HUES64 (cell line): ENCODE measurements around the gene GINS2.

Experiments used
- H3K27ac ChIP-seq: 2 replicates; pipeline ENCODE4 v1.7.0; 2013; ENCODE audit warnings: low read depth, low read length, inconsistent platforms
- H3K27me3 ChIP-seq: 2 replicates; pipeline ENCODE4 v1.6.1; 2013; ENCODE audit warnings: mild to moderate bottlenecking, low read length; ENCODE audit not compliant: insufficient read depth
- H3K36me3 ChIP-seq: 2 replicates; pipeline ENCODE4 v1.6.1; 2013; ENCODE audit warnings: mild to moderate bottlenecking, low read length; ENCODE audit not compliant: insufficient read depth
- H3K4me1 ChIP-seq: 2 replicates; pipeline ENCODE4 v1.6.1; 2013; ENCODE audit warnings: mild to moderate bottlenecking, low read length, moderate library complexity; ENCODE audit not compliant: insufficient read depth
- H3K4me3 ChIP-seq: 2 replicates; pipeline ENCODE4 v1.5.1; 2013; ENCODE audit warnings: mild to moderate bottlenecking, low read length, moderate library complexity
- H3K9ac ChIP-seq: 2 replicates; pipeline ENCODE4 v1.6.1; 2013; ENCODE audit warnings: mild to moderate bottlenecking, low read depth, low read length
- H3K9me3 ChIP-seq: 2 replicates; pipeline ENCODE4 v1.6.1; 2013; ENCODE audit warnings: low read depth, low read length; ENCODE audit not compliant: insufficient read depth
- WGBS: fragments of 150-250, 120-280 bp; methylation state at CpG from one replicate; pipeline ENCODE4 v1.1.7; 2013; ENCODE audit warnings: missing lambda C conversion rate; 5-methylcytosine and 5-hydroxymethylcytosine counted together

GINS2 gene

DNA sequence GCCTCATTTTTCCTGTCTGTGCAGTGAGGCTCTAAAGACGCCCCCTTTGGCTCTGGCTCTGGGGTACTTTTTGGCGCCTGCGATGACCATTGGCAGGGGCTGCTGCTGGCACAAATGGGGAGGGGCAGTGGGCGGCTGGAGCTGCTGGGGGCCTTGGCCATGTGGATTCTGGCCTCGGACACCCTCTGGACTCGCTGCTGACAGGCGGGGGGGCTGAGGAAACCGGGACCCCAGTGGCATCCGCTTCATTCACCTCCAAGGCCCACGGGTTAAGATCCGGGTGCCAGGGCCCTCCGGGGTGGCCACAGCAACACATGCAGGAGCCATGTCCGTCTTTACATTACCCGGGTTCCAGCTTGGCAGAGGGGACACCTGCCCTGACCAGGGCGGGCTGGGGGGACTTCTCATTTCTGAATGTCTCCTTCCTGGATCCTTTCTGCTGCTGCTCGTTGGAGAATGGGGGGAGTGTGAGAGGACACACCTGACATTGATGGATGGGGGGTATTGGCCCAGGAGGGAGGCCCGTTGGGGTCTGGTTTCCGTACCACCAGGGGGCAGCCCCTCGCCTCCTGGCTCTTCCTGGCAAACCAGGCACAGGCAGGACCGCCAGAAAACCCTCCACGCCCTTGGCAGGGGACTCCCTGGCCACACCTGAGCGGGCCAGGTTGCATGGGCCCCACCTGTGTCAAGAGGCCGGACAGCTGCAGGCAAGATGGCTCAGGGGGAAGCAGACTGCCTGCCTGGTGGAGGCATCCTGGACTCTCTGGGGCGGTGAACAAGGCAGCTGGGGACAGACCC, 53.8 kb downstream of the GINS2 start:
- no peak overlapping the region for H3K4me3 ChIP-seq
- no peaks in the 10 kb centered on the region for H3K27me3 ChIP-seq
- no peaks in the 10 kb centered on the region for H3K4me1 ChIP-seq
- WGBS = 87% methylated on average over 24 of the region's 24 CpGs
- H3K27ac ChIP-seq = no peak overlapping the region; the same call in 1 of the 2 replicates
- no peak overlapping the region for H3K9ac ChIP-seq
- no peaks in the 10 kb centered on the region for H3K9me3 ChIP-seq
- H3K36me3 ChIP-seq = peaks cover 9% of the 10 kb centered on the region; the same call in 1 of the 2 replicates

DNA sequence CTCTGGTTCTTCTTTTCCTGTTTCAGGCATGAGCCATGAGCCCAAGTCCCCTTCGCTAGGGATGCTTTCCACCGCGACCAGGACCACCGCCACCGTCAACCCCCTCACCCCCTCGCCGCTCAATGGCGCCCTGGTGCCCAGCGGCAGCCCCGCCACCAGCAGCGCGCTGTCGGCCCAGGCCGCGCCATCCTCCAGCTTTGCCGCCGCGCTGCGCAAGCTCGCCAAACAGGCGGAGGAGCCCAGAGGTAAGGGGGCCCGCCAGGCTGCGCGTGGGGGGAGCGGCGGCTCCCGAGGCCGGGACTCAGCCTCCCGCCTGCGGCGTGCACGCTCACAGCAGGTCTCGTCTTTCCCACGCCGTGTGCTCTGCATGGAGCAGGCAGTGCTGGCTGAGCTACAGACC, 54.9 kb downstream of the GINS2 start:
- no peak overlapping the region for H3K27ac ChIP-seq
- no peaks in the 10 kb centered on the region; the same call in 1 of the 2 replicates for H3K9me3 ChIP-seq
- no peak overlapping the region for H3K9ac ChIP-seq
- 94% methylated on average over 35 of the region's 35 CpGs for whole genome bisulfite sequencing
- H3K27me3 ChIP-seq = no peaks in the 10 kb centered on the region
- no peak overlapping the region for H3K4me3 ChIP-seq
- H3K4me1 ChIP-seq = no peaks in the 10 kb centered on the region
- H3K36me3 ChIP-seq = peaks cover 9% of the 10 kb centered on the region; the same call in 1 of the 2 replicates

DNA sequence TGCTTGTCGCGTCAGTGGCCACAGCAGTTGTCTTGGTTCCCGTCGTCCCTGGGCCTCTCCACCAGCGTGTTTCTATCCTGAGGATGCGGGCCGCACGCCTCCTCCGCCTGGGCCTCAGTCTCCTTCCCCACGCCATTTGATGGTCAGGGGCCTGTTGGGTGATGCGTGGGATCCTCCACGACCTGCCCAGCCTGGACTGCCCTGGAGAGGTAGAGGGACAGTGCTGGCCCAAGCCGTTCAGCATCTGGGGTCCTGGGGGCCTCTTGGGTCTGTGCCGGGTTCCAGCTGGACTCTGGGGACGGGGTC, 55.4 kb downstream of the GINS2 start:
- Histone ChIP-seq H3K4me3 (no peak overlapping the region), H3K9me3 (no peaks in the 10 kb centered on the region; the same call in 1 of the 2 replicates), H3K4me1 (no peaks in the 10 kb centered on the region), H3K27ac (no peak overlapping the region), H3K27me3 (no peaks in the 10 kb centered on the region), H3K36me3 (peaks cover 9% of the 10 kb centered on the region; the same call in 1 of the 2 replicates), H3K9ac (no peak overlapping the region)
- WGBS = 96% methylated on average over 15 of the region's 15 CpGs

DNA sequence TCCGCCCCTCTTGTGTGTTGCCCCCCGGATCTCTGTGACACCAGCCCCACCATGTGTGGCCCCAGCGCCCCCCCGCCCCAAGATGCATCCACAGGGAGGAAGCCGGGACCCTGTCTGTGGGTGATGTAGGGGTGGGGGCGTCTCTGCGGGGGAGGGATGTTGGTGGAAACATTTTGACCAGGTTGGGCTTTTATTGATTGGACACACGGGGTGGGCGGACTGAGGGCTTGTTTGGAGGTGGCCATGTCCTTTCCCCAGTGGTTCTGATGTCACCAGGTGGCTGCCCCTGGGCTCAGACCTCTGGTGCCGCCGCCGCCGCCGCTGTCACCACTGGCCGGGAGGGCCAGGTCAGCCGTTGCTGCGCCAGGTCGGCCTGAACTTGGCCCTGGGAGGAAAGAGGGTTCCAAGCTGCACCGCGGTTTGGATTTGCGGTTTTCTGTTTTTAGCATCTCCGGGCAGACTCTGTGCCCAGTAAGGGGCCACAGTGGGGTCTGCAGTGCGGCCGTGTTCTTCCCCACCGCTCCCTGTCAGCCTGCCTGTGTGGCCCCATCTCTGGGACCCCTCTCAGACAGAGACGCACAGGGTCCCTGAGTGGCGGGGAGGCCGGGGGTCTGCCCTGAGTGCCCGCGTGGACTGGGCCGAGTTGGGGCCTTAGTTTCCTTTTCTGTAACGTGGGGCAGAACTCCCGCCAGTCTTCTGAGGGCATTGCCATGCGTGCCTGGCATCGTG, 55.9 kb downstream of the GINS2 start:
- Histone ChIP-seq H3K4me1 (no peaks in the 10 kb centered on the region), H3K36me3 (peaks cover 9% of the 10 kb centered on the region; the same call in 1 of the 2 replicates), H3K27me3 (no peaks in the 10 kb centered on the region), H3K9me3 (no peaks in the 10 kb centered on the region; the same call in 1 of the 2 replicates), H3K27ac (no peak overlapping the region), H3K4me3 (no peak overlapping the region), H3K9ac (no peak overlapping the region)
- WGBS = 94% methylated on average over 35 of the region's 35 CpGs

DNA sequence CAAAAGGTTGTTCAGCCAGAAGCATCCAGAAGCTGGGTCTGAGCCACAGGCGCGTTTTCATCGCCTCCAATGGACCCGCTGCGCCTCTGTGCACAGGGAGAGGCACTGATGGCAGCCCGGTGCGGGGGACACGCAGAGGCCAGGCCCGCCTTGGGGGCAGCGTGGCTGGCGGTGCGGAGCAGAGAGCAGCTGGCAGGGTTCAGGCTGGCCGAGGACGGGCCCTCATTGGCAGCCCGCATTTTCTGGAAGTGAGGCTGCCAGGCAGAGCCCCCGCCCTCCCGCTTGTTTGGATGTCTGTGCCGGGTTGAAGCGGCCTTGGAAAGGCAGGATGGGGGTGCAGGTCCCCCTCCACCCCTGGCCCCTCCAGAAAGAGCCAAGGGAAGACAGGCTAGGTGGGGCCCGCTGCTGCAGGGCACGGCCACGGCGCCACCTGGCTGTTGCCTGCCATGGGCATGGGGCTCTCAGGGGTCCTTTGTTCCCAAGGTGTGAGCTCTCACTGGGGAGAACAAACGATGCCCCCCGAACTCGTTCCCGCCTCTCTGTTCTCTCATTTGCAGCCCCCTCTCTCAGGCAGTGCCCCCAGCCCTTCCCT, 56.9 kb downstream of the GINS2 start:
- Histone ChIP-seq H3K27me3 (no peaks in the 10 kb centered on the region), H3K36me3 (peaks cover 9% of the 10 kb centered on the region; the same call in 1 of the 2 replicates), H3K9ac (no peak overlapping the region), H3K9me3 (no peaks in the 10 kb centered on the region; the same call in 1 of the 2 replicates), H3K27ac (no peak overlapping the region), H3K4me3 (no peak overlapping the region), H3K4me1 (no peaks in the 10 kb centered on the region)
- WGBS = 94% methylated on average over 27 of the region's 27 CpGs

DNA sequence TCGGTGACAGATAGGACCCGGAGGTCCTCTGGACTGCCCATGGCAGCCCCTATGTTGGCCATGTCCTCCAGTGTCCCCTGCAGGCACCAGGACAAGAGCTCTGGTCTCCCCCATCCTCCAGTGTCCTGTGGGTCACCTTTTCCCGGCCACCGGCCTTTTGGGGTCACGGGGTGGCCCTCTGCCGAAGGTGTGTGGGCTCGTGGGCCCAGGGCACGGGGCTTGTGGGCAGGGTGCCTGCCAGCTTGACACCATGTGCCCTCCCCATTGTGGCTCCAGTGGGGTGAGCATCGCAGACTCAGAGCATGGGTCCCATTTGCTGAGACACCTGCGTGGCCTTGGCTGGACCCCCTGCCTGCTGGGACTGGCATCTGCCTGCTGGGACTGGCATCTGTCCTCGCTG, 57.5 kb downstream of the GINS2 start:
- WGBS = 96% methylated on average over 11 of the region's 11 CpGs
- Histone ChIP-seq H3K4me1 (peaks cover 2% of the 10 kb centered on the region; the same call in 1 of the 2 replicates), H3K9me3 (no peaks in the 10 kb centered on the region; the same call in 1 of the 2 replicates), H3K9ac (no peak overlapping the region), H3K27me3 (no peaks in the 10 kb centered on the region), H3K36me3 (peaks cover 9% of the 10 kb centered on the region; the same call in 1 of the 2 replicates), H3K4me3 (no peak overlapping the region), H3K27ac (no peak overlapping the region)

DNA sequence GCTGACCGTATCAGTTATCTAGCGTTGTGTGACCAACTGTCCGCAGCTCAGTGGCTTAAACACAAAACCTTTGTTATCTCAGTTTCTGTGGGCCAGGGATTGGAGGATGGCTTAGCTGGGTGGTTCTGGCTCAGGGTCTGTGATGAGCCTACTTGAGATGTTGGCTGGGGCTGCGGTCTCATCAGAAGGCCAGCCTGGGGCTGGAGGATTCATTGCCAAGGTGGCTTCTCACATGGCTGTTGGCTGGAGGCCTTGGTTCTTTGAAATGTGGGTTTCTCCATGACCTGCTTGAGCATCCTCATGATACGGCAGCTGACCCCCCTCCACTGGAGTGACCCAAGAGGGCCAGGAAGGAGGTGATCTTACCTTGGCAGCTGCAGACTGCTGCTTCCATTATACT, 58.9 kb downstream of the GINS2 start:
- WGBS = 98% methylated on average over 5 of the region's 5 CpGs
- Histone ChIP-seq H3K27me3 (no peaks in the 10 kb centered on the region), H3K4me1 (peaks cover 14% of the 10 kb centered on the region), H3K36me3 (peaks cover 7% of the 10 kb centered on the region; the same call in 1 of the 2 replicates), H3K9ac (no peak overlapping the region), H3K4me3 (no peak overlapping the region), H3K27ac (no peak overlapping the region), H3K9me3 (no peaks in the 10 kb centered on the region; the same call in 1 of the 2 replicates)

DNA sequence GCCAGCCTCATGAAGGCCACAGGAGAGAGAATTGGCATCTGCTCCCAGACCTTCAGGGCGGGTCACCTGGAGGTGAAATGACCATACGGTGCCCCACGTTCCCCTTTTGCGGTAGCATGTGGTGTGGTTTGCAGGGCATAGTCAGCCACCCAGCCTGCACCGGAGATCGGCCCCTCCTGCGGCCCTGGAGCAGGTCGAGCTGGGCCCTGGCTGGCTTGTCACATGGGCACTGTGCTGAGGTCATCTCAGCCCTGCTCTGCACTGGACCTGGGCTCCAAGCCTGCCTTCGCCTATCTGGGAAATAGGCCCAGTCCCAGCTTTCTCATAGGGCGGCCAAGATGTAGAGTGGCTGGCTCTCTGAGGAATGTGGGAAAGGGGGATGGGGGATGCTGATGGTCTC, 59.4 kb downstream of the GINS2 start:
- 96% methylated on average over 10 of the region's 10 CpGs for WGBS
- Histone ChIP-seq H3K36me3 (peaks cover 7% of the 10 kb centered on the region; the same call in 1 of the 2 replicates), H3K4me1 (peaks cover 14% of the 10 kb centered on the region)

DNA sequence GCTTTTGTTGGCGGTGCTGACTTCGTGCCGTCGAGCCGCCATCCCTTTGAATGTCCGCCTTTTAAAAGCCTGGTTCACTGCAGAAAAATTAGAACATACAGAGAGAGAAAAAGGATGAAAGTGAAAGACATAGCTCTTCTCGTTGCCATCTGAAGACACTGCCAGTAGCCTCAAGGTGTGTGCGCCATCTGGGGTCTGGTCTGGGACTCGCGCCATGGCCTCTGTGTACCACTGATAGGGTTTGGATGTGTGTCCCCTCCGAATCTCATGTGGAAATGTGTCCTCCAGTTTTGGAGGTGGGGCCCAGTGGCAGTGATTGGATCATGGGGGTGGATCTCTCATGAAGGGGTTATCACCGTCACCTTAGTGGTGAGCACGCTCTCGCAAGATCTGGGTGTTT, 60.1 kb downstream of the GINS2 start:
- Histone ChIP-seq H3K9ac (no peak overlapping the region), H3K36me3 (0 out of 2 replicates have a peak, but pooled peaks cover 3% of the 10 kb centered on the region), H3K27me3 (no peaks in the 10 kb centered on the region), H3K4me3 (no peak overlapping the region), H3K27ac (no peak overlapping the region), H3K4me1 (peaks cover 14% of the 10 kb centered on the region), H3K9me3 (no peaks in the 10 kb centered on the region; the same call in 1 of the 2 replicates)
- 96% methylated on average over 14 of the region's 14 CpGs for WGBS

More for the DNA sequence above, 59.4 kb downstream of the GINS2 start:
- Histone ChIP-seq H3K9ac (no peak overlapping the region), H3K27ac (no peak overlapping the region), H3K9me3 (no peaks in the 10 kb centered on the region; the same call in 1 of the 2 replicates), H3K27me3 (no peaks in the 10 kb centered on the region), H3K4me3 (no peak overlapping the region)

DNA sequence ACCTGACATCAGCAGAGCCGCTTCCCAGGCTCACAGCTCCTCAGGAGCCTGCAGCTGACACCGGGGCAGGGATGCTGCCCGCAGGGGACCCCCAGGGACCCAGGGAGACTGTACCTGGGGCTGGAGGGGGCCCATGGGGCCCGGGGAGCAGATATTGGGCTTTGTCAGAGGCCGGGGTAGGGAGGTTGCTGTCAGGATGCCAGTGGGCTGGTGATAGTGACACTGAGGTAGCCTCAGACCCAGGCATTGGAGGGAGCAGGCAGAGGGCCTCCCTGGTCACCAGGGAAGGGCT, 60.5 kb downstream of the GINS2 start:
- H3K27ac ChIP-seq = no peak overlapping the region
- no peak overlapping the region for H3K4me3 ChIP-seq
- no peaks in the 10 kb centered on the region for H3K27me3 ChIP-seq
- no peak overlapping the region for H3K9ac ChIP-seq
- peaks cover 14% of the 10 kb centered on the region for H3K4me1 ChIP-seq
- 89% methylated on average over 5 of the region's 5 CpGs for WGBS
- no peaks in the 10 kb centered on the region; the same call in 1 of the 2 replicates for H3K9me3 ChIP-seq
- 0 out of 2 replicates have a peak, but pooled peaks cover 3% of the 10 kb centered on the region for H3K36me3 ChIP-seq
